ENCODE measurements around the gene ZNF365.

- no peak for TF ChIP-seq CTCF (IDR thresholded peaks at IDR 0.05)
- no peak for TF ChIP-seq ZNF263 (CRISPR knock-in tag; IDR thresholded peaks at IDR 0.05; ENCODE audit: low read depth)
- no peak for TF ChIP-seq ZBTB43 (CRISPR knock-in tag; IDR thresholded peaks at IDR 0.05)
- TF ChIP-seq ATF2 (CRISPR knock-in tag; IDR thresholded peaks at IDR 0.05; ENCODE audit: borderline replicate concordance, low read depth) = no peak
These were observed 77.4 kb downstream of the ZNF365 start for GRCh38 chr10:62451611-62451975.

Data from WTC11 (cell line).